NB4 (cell line): ENCODE results near the gene REC114.

ENCODE experiments used
- POLR2A ChIP-seq: IDR thresholded peaks from 2 replicates; pipeline ENCODE4 v1.6.1; 2011; ENCODE audit warnings: mild to moderate bottlenecking; ENCODE audit not compliant: insufficient read length; ENCODE audit errors: extremely low read depth
- TF ChIP-seq, protein P1 (sequence below): IDR thresholded peaks from one replicate; pipeline ENCODE4 v1.5.1; 2012; ENCODE audit warnings: low read depth, low read length

DNA sequence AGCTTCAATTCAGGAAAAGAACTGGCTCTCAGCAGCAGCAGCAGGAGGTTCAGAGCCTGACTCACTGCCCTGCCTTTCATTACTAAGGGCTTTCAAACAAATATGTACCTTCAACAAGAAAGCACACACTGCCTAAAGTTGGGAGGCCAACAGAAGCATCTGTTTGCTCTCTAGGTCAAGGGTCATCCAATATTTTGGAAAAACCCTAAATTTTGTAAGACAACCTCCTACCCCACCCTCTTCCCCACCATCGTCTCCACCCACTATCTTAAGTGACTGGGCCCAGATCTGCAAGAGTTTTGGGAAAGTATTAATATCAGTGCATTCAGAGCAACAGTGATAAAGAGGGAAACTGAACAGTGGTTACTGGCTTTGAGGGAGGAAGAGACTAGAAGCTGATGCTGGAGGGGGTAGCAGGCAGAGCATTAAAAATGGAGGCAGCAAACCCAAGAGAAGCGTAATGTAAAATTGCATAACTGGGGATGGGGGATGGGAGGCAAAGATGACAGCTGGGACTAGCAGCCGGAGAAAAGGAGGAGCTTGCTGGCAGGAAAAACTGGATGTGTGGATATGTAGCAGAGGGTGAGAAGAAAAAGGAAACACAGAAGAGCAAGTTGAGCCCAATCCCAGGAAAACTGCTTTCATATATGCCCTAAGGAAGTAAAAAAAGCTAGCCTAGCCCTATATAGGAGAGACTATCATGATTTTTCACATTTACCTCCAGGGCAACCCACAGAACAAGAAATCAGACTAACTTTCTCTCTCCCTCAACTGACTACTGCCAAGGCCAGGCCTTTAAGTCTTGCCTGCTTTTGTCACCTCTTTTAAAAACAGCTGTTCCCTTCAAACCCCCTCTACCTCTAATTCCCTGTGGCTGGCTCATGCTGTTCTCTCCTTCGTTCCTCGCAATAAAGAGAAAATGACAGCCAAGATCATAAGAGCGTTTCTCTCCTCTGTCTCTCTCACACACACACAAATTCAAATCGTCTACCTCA, 158.8 kb downstream of the REC114 start:
- no peak for TF ChIP-seq POLR2A
- TF ChIP-seq, protein P1, sequence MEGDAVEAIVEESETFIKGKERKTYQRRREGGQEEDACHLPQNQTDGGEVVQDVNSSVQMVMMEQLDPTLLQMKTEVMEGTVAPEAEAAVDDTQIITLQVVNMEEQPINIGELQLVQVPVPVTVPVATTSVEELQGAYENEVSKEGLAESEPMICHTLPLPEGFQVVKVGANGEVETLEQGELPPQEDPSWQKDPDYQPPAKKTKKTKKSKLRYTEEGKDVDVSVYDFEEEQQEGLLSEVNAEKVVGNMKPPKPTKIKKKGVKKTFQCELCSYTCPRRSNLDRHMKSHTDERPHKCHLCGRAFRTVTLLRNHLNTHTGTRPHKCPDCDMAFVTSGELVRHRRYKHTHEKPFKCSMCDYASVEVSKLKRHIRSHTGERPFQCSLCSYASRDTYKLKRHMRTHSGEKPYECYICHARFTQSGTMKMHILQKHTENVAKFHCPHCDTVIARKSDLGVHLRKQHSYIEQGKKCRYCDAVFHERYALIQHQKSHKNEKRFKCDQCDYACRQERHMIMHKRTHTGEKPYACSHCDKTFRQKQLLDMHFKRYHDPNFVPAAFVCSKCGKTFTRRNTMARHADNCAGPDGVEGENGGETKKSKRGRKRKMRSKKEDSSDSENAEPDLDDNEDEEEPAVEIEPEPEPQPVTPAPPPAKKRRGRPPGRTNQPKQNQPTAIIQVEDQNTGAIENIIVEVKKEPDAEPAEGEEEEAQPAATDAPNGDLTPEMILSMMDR, result no peak
